Measurements from ENCODE around the gene PRDM11.

- TF ChIP-seq CTCF (conservative IDR thresholded peaks at IDR 0.05 in 1 of 2, IDR thresholded peaks at IDR 0.05 in 1 of 2; ENCODE audit: extremely low read depth in 1 of 2, insufficient read depth in 1 of 2, low read depth in 1 of 2, low read length in 2 of 2): no peak
- no peak for TF ChIP-seq EZH2 (IDR thresholded peaks at IDR 0.05; ENCODE audit: borderline replicate concordance, low read length)
Measured at GRCh38 chr11:45147017-45147728, 734 bp downstream of the PRDM11 start.
